ENCODE data around the gene CCDC157.

DNA sequence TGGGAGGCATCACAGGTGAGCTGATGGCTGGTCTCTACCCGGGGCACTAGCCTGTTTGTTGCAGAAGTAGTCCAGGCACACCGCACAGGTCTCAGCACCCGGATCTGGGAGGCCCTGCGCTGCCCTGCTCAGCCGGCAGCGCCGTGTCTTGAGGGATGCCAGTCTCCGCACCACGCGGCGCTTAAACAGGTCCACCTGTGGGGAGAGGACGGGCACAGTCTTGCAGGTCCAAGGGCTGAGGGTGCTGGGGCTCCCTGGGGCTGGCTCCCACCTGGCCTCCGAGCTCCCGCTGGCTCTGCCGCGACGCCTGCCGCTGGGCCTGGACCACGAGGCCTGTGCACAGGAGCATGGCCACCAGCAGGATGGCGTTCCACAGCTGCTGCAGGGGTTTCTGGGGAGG, 23.2 kb downstream of the CCDC157 start:
- TF ChIP-seq POLR2A (IDR thresholded peaks at IDR 0.05) (no peak), CTCF (IDR thresholded peaks at IDR 0.05) (no peak)

All from right lobe of liver (tissue), 4 donors.